IMR-90 (cell line): Measurements from ENCODE around the gene GRAMD2B. TPM values are rescaled to one million over a fixed set of nuclear protein-coding genes. Genes with fewer than 3 reads are reported as not detected.
A peak's percentile ranks its signal among the peaks of the same experiment; 100 is the strongest.

Experiments used
- ATAC-seq: fragments of 200-7000 bp; cut with Tn5 transposase; 2 replicates; pipeline ENCODE4 v1.9.1; 2020; ENCODE audit warnings: low read depth, mild to moderate bottlenecking, moderate library complexity
- BruUV-seq: library from RNA; stranded (reverse); fragments of 400-500 nt; replicated peaks from 2 replicates; lab custom pipeline; 2021; lab: Mats Ljungman, UMichigan
- CTCF ChIA-PET: fragments of 300-600 bp; formaldehyde crosslinking; extraction: SDS; loops from one replicate; lab custom pipeline; 2021; ENCODE audit warnings: antibody characterized with exemption; lab: Yijun Ruan, JAX
- POLR2A ChIA-PET: fragments of 300-600 bp; sonication (Branson Sonifier 250); formaldehyde crosslinking; loops from one replicate; lab custom pipeline; 2022; ENCODE audit warnings: antibody characterized with exemption; ENCODE audit not compliant: unreplicated experiment; lab: Charles Lee
- DNase-seq: peaks from one replicate; pipeline ENCODE4 v3.0.0; 2013
- H2AFZ ChIP-seq: replicated peaks from 2 replicates; pipeline ENCODE3; 2013; ENCODE audit warnings: low read length, mild to moderate bottlenecking; ENCODE audit not compliant: poor library complexity
- H2AK5ac ChIP-seq: 2 replicates; pipeline ENCODE4 v1.6.1; 2013; ENCODE audit warnings: low read depth, low read length, inconsistent platforms
- H2AK9ac ChIP-seq: replicated peaks from 2 replicates; pipeline ENCODE3; 2013; ENCODE audit warnings: mild to moderate bottlenecking, low read depth, low read length, moderate library complexity; ENCODE audit not compliant: poor library complexity
- H2BK120ac ChIP-seq: 2 replicates; pipeline ENCODE4 v1.6.1; 2013; ENCODE audit warnings: low read depth, low read length, inconsistent platforms
- H2BK15ac ChIP-seq: 3 replicates; pipeline ENCODE4 v1.6.1; 2013; ENCODE audit warnings: low read depth, low read length, inconsistent platforms
- H2BK20ac ChIP-seq: 2 replicates; pipeline ENCODE4 v1.6.1; 2013; ENCODE audit warnings: low read depth, mild to moderate bottlenecking, inconsistent platforms, low read length, moderate library complexity
- H2BK5ac ChIP-seq: 2 replicates; pipeline ENCODE4 v1.6.1; 2013; ENCODE audit warnings: mild to moderate bottlenecking, low read depth, low read length, inconsistent platforms; ENCODE audit not compliant: poor library complexity, severe bottlenecking
- H3K14ac ChIP-seq: replicated peaks from 2 replicates; pipeline ENCODE4 v1.6.1; 2013; ENCODE audit warnings: low read depth, low read length, inconsistent platforms
- H3K18ac ChIP-seq: 2 replicates; pipeline ENCODE4 v1.6.1; 2013; ENCODE audit warnings: low read depth, low read length, control low read depth
- H3K23ac ChIP-seq: 2 replicates; pipeline ENCODE4 v1.6.1; 2013; ENCODE audit warnings: low read depth, low read length, inconsistent platforms
- H3K27ac ChIP-seq: 2 replicates; pipeline ENCODE4 v1.5.1; 2013; ENCODE audit warnings: mild to moderate bottlenecking, control low read depth, low read length; ENCODE audit not compliant: insufficient read depth
- H3K27me3 ChIP-seq: 2 replicates; pipeline ENCODE4 v1.6.1; 2013; ENCODE audit warnings: low read length; ENCODE audit not compliant: control insufficient read depth, insufficient read depth
- H3K36me3 ChIP-seq: 2 replicates; pipeline ENCODE4 v1.6.1; 2013; ENCODE audit warnings: low read length, mixed read lengths; ENCODE audit not compliant: control insufficient read depth, insufficient read depth
- H3K4ac ChIP-seq: 2 replicates; pipeline ENCODE4 v1.6.1; 2013; ENCODE audit warnings: low read depth, low read length, inconsistent platforms
- H3K4me1 ChIP-seq: 2 replicates; pipeline ENCODE4 v1.6.1; 2013; ENCODE audit warnings: low read length, mixed read lengths; ENCODE audit not compliant: control insufficient read depth, insufficient read depth
- H3K4me2 ChIP-seq: 2 replicates; pipeline ENCODE4 v1.6.1; 2013; ENCODE audit warnings: low read depth, mild to moderate bottlenecking, control low read depth, low read length, moderate library complexity
- H3K4me3 ChIP-seq: 2 replicates; pipeline ENCODE4 v1.5.1; 2013; ENCODE audit warnings: low read depth, mild to moderate bottlenecking, control low read depth, low read length, moderate library complexity; ENCODE audit not compliant: insufficient read depth
- H3K56ac ChIP-seq: 2 replicates; pipeline ENCODE4 v1.6.1; 2013; ENCODE audit warnings: low read length, inconsistent platforms; ENCODE audit not compliant: insufficient read depth; ENCODE audit errors: extremely low read depth
- H3K79me1 ChIP-seq, 2 experiments: 2 replicates each; pipeline ENCODE4 v1.6.1; 2013; ENCODE audit warnings: low read length in 2 of 2, inconsistent platforms in 1 of 2, low read depth in 1 of 2
- H3K9ac ChIP-seq: 2 replicates; pipeline ENCODE4 v1.6.1; 2013; ENCODE audit warnings: low read depth, low read length, control low read depth
- H3K9me1 ChIP-seq: 2 replicates; pipeline ENCODE4 v1.6.1; 2013; ENCODE audit warnings: low read length, inconsistent platforms; ENCODE audit not compliant: insufficient read depth
- H3K9me3 ChIP-seq: 2 replicates; pipeline ENCODE4 v1.6.1; 2013; ENCODE audit warnings: low read length; ENCODE audit not compliant: control insufficient read depth, insufficient read depth
- H4K20me1 ChIP-seq: 2 replicates; pipeline ENCODE4 v1.6.1; 2013; ENCODE audit warnings: low read length, inconsistent platforms; ENCODE audit not compliant: insufficient read depth
- H4K5ac ChIP-seq: 2 replicates; pipeline ENCODE4 v1.6.1; 2013; ENCODE audit warnings: mild to moderate bottlenecking, low read depth, low read length, control low read depth
- H4K8ac ChIP-seq, 2 experiments: 2 replicates each; pipeline ENCODE4 v1.6.1; 2013; ENCODE audit warnings: low read depth in 2 of 2, low read length in 2 of 2, control low read depth in 1 of 2, inconsistent platforms in 1 of 2
- H4K91ac ChIP-seq: 2 replicates; pipeline ENCODE4 v1.6.1; 2013; ENCODE audit warnings: low read depth, low read length, inconsistent platforms; ENCODE audit not compliant: insufficient read depth
- BHLHE40 ChIP-seq: fragments of 150-350 bp; IDR thresholded peaks from 2 replicates; pipeline ENCODE4 v1.6.1; 2016; ENCODE audit warnings: mild to moderate bottlenecking, low read depth, low read length
- CEBPB ChIP-seq: IDR thresholded peaks from 2 replicates; pipeline ENCODE4 v1.6.1; 2012; ENCODE audit warnings: low read depth, low read length, improper control_type of control experiment
- FOS ChIP-seq: fragments of 150-350 bp; IDR thresholded peaks from 2 replicates; pipeline ENCODE4 v1.6.1; 2016; ENCODE audit warnings: low read depth, low read length
- MAZ ChIP-seq: IDR thresholded peaks from 2 replicates; pipeline ENCODE4 v1.6.1; 2012; ENCODE audit warnings: low read depth, mild to moderate bottlenecking, low read length, improper control_type of control experiment, moderate library complexity, borderline replicate concordance
- RAD21 ChIP-seq: IDR thresholded peaks from 2 replicates; pipeline ENCODE4 v1.6.1; 2012; ENCODE audit warnings: low read length, improper control_type of control experiment
- RCOR1 ChIP-seq: IDR thresholded peaks from 2 replicates; pipeline ENCODE4 v1.6.1; 2012; ENCODE audit warnings: mild to moderate bottlenecking, low read length, improper control_type of control experiment; ENCODE audit not compliant: insufficient replicate concordance
- dilution Hi-C: fragments of 300-500 bp; cut with HindIII; formaldehyde crosslinking; loops from one replicate; pipeline ENCODE4 v1.14.3; 2018; ENCODE audit warnings: low sequenced_read_pairs; ENCODE audit not compliant: unreplicated experiment
- in situ Hi-C: fragments of 300-500 bp; cut with MboI; formaldehyde crosslinking; loops from 3 replicates; pipeline ENCODE4 v1.14.3; 2019; ENCODE audit warnings: low sequenced_read_pairs, inconsistent platforms, mixed read lengths
- intact Hi-C: fragments of 100-400 bp; cut with micrococcal nuclease; formaldehyde crosslinking; loops from 2 replicates; pipeline ENCODE4 v1.10.0; 2022
- polyA plus RNA-seq, 3 experiments: library from polyadenylated mRNA; depleted of rRNA; stranded (reverse); fragments of >200 nt; gene quantifications; 2 replicates each; pipeline ENCODE4 v1.2.3, GENCODE V29; 2012; ENCODE audit warnings: low replicate concordance in 1 of 3
- total RNA-seq: library from RNA; depleted of rRNA; stranded (reverse); fragments of >200 nt; gene quantifications from 2 replicates; pipeline ENCODE4 v1.2.3, GENCODE V29; 2012
- TF ChIP-seq, protein P1 (sequence below): fragments of 150-350 bp; IDR thresholded peaks from 2 replicates; pipeline ENCODE4 v1.6.1; 2017; ENCODE audit warnings: mild to moderate bottlenecking, antibody characterized with exemption, low read length, low read depth

Gene GRAMD2B
- total and polyA plus RNA-seq, 2 of the 4 experiments (the other 2 are of a cell fraction) = 13.9 to 20.3 TPM

DNA sequence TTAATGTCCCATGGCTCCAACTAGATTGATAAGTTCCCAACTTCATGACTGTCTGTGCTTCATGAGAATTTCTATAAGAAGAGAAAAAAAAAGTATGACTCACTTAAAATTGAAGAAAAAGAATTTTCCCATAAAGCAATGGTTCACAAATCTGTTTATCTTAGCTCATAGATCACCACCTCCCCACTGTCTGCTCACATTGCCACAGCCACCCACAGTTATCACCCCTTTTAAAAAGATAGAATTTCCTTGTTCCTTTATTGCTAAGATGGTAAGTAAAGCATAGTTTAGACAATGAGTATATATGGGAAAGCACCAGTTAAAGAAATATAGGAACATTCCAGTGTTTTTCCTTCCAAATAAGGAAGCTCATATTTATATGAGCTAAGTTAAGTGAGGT lies 104.7 kb downstream of the GRAMD2B start:
- Histone ChIP-seq H3K4me1 (peaks cover 11% of the 10 kb centered on the region), H3K4me3 (no peak overlapping the region), H3K79me1 (no peaks in the 10 kb centered on the region), H3K18ac (peak overlapping the region; percentile 51; the same call in 1 of the 2 replicates), H3K36me3 (no peaks in the 10 kb centered on the region), H2AFZ (no peak overlapping the region), H4K20me1 (no peaks in the 10 kb centered on the region), H3K14ac (peak overlapping the region; percentile 77), H2BK120ac (peak overlapping the region; percentile 87), H2AK5ac (no peak overlapping the region; the same call in 1 of the 2 replicates), H3K9me1 (no peaks in the 10 kb centered on the region), H3K23ac (no peak overlapping the region; the same call in 1 of the 2 replicates), H3K9ac (no peak overlapping the region), H4K91ac (peak overlapping the region; percentile 78; the same call in 1 of the 2 replicates), H2AK9ac (no peak overlapping the region), H4K5ac (peak overlapping the region; percentile 51; the same call in 1 of the 2 replicates), H2BK5ac (peak overlapping the region; percentile 84), H2BK15ac (peak overlapping the region; percentile 69; the same call in 1 of the 3 replicates), H3K56ac (no peak overlapping the region), H3K27me3 (no peaks in the 10 kb centered on the region), H4K8ac (peak overlapping the region in 1 of 2 experiments; percentile 81; a peak in 1 of 4 replicates), H3K27ac (no peak overlapping the region), H3K9me3 (no peaks in the 10 kb centered on the region), H3K4ac (peak overlapping the region; percentile 73; the same call in 1 of the 2 replicates), H3K4me2 (peak overlapping the region; percentile 44; the same call in 1 of the 2 replicates), H2BK20ac (peak overlapping the region; percentile 75; the same call in 1 of the 2 replicates)
- no TSS peak for BruUV-seq
- POLR2A ChIA-PET = no interaction called here
- in situ Hi-C loops = no loop called here
- CTCF ChIA-PET = interaction anchor here (0.6 kb wide), 2 partner anchors 336 to 1779 kb away, joined by 3 to 5 read pairs; no protein-coding TSS in a partner anchor
- peak; percentile 98 for DNase-seq
- intact Hi-C loops = no loop called here
- dilution Hi-C loops = no loop called here
- peak; percentile 68 for ATAC-seq
- TF ChIP-seq, protein P1, sequence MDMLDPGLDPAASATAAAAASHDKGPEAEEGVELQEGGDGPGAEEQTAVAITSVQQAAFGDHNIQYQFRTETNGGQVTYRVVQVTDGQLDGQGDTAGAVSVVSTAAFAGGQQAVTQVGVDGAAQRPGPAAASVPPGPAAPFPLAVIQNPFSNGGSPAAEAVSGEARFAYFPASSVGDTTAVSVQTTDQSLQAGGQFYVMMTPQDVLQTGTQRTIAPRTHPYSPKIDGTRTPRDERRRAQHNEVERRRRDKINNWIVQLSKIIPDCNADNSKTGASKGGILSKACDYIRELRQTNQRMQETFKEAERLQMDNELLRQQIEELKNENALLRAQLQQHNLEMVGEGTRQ = no peak
- no peak for TF ChIP-seq MAZ
- TF ChIP-seq FOS = peak; percentile 69
- peak; percentile 49 for TF ChIP-seq RCOR1
- TF ChIP-seq RAD21 = no peak
- TF ChIP-seq BHLHE40 = peak; percentile 55; the same call in 1 of the 2 replicates
- TF ChIP-seq CEBPB = peak; percentile 64
